Natural killer cell (primary cell): ENCODE data around the gene SC5D. TPM values are rescaled to one million over a fixed set of nuclear protein-coding genes. Genes with fewer than 3 reads are reported as not detected.

Experiments
- ATAC-seq, 3 donors: fragments of 150-1000 bp in 2 of 3; fragments of 200-7000 bp in 1 of 3; cut with Tn5 transposase; 1 replicate in 1 of 3; 2 replicates in 2 of 3; pipeline ENCODE4 v1.10.0; 2021; ENCODE audit warnings: mild to moderate bottlenecking in 2 of 3, moderate library complexity in 2 of 3
- DNase-seq, 2 donors: peaks; one replicate each; pipeline versions ENCODE4 v3.0.0 to v3.0.0-alpha.2; 2013 to 2021; ENCODE audit warnings: mixed read lengths in 1 of 2
- H3K27ac ChIP-seq: one replicate; pipeline ENCODE4 v1.5.1; 2013; ENCODE audit warnings: mild to moderate bottlenecking, low read length
- H3K27me3 ChIP-seq: one replicate; pipeline ENCODE4 v1.6.1; 2013; ENCODE audit warnings: low read length; ENCODE audit not compliant: control insufficient read depth, insufficient read depth
- H3K36me3 ChIP-seq: one replicate; pipeline ENCODE4 v1.6.1; 2013; ENCODE audit warnings: low read length; ENCODE audit not compliant: control insufficient read depth, insufficient read depth
- H3K4me1 ChIP-seq: one replicate; pipeline ENCODE4 v1.6.1; 2013; ENCODE audit warnings: low read length; ENCODE audit not compliant: control insufficient read depth, insufficient read depth
- H3K4me3 ChIP-seq: one replicate; pipeline ENCODE4 v1.5.1; 2013; ENCODE audit warnings: low read length
- H3K9me3 ChIP-seq: one replicate; pipeline ENCODE4 v1.6.1; 2013; ENCODE audit warnings: low read length; ENCODE audit not compliant: control insufficient read depth, insufficient read depth
- H3K27ac Mint-ChIP-seq, 2 donors: one replicate each; pipeline ENCODE4 v1.8.0; 2022; ENCODE audit warnings: mild to moderate bottlenecking in 2 of 2, mixed read lengths in 2 of 2, moderate library complexity in 1 of 2
- H3K27me3 Mint-ChIP-seq, 2 donors: one replicate each; pipeline ENCODE4 v1.8.0; 2022; ENCODE audit warnings: low read depth in 2 of 2, mixed read lengths in 2 of 2
- H3K36me3 Mint-ChIP-seq: one replicate; pipeline ENCODE4 v1.8.0; 2022; ENCODE audit warnings: mixed read lengths
- H3K4me1 Mint-ChIP-seq, 2 donors: one replicate each; pipeline ENCODE4 v1.8.0; 2022; ENCODE audit warnings: mixed read lengths in 2 of 2
- H3K4me3 Mint-ChIP-seq: one replicate; pipeline ENCODE4 v1.8.0; 2022; ENCODE audit warnings: mild to moderate bottlenecking, moderate library complexity, mixed read lengths
- H3K9me3 Mint-ChIP-seq, 2 donors: one replicate each; pipeline ENCODE4 v1.8.0; 2022; ENCODE audit warnings: mixed read lengths in 2 of 2
- WGBS: methylation state at CpG from one replicate; pipeline ENCODE4 v1.1.7; 2013; ENCODE audit warnings: missing lambda C conversion rate; ENCODE audit not compliant: insufficient coverage; 5-methylcytosine and 5-hydroxymethylcytosine counted together
- intact Hi-C: fragments of 100-400 bp; cut with micrococcal nuclease; formaldehyde crosslinking; loops from one replicate; pipeline ENCODE4 v1.14.2; 2022
- total RNA-seq, 4 donors: library from RNA; stranded (reverse); fragments of 120-200 nt in 1 of 4; gene quantifications; one replicate each; pipeline versions ENCODE4 v1.2.3 to v1.2.4, GENCODE V29; 2013 to 2022
- TF ChIP-seq, protein P1 (sequence below): fragments of 200-600 bp; IDR thresholded peaks from one replicate; pipeline ENCODE4 v1.8.0; 2022; ENCODE audit warnings: antibody characterized with exemption

The SC5D gene
- total RNA-seq, 3 donors from 2014 or later (not counting 1 experiment from before 2014, with no cell fraction given) = 17.2 to 18.6 (median 17.2) TPM

GRCh38 chr11:121246769-121247035 is 45.9 kb upstream of the SC5D start:
- H3K36me3 Mint-ChIP-seq = no peaks in the 10 kb centered on the region
- no peak overlapping the region for H3K27ac ChIP-seq
- H3K27ac Mint-ChIP-seq = no peak overlapping the region
- peaks cover 0 to 4% of the 10 kb centered on the region in 2 donors for H3K4me1 Mint-ChIP-seq
- H3K4me3 Mint-ChIP-seq = no peak overlapping the region
- TF ChIP-seq, protein P1, sequence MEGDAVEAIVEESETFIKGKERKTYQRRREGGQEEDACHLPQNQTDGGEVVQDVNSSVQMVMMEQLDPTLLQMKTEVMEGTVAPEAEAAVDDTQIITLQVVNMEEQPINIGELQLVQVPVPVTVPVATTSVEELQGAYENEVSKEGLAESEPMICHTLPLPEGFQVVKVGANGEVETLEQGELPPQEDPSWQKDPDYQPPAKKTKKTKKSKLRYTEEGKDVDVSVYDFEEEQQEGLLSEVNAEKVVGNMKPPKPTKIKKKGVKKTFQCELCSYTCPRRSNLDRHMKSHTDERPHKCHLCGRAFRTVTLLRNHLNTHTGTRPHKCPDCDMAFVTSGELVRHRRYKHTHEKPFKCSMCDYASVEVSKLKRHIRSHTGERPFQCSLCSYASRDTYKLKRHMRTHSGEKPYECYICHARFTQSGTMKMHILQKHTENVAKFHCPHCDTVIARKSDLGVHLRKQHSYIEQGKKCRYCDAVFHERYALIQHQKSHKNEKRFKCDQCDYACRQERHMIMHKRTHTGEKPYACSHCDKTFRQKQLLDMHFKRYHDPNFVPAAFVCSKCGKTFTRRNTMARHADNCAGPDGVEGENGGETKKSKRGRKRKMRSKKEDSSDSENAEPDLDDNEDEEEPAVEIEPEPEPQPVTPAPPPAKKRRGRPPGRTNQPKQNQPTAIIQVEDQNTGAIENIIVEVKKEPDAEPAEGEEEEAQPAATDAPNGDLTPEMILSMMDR = no peak
- H3K9me3 Mint-ChIP-seq = no peaks in the 10 kb centered on the region
- DNase-seq (no peak), ATAC-seq (peak in 1 of 3 donors; percentile 12)
- no peaks in the 10 kb centered on the region for H3K9me3 ChIP-seq
- WGBS = 85% methylated on average over 3 of the region's 3 CpGs
- intact Hi-C loops = no loop called here
- H3K27me3 ChIP-seq = no peaks in the 10 kb centered on the region
- peaks cover 9 to 20% of the 10 kb centered on the region in 2 donors for H3K27me3 Mint-ChIP-seq
- no peaks in the 10 kb centered on the region for H3K36me3 ChIP-seq
- no peaks in the 10 kb centered on the region for H3K4me1 ChIP-seq
- H3K4me3 ChIP-seq = no peak overlapping the region

- no peaks in the 10 kb centered on the region for H3K4me1 ChIP-seq
- no peak overlapping the region for H3K27ac ChIP-seq
- H3K27me3 ChIP-seq = no peaks in the 10 kb centered on the region
- H3K9me3 ChIP-seq = no peaks in the 10 kb centered on the region
- Mint-ChIP-seq H3K4me3 (no peak overlapping the region), H3K9me3 (no peaks in the 10 kb centered on the region), H3K27ac (no peak overlapping the region), H3K4me1 (peaks cover 0 to 4% of the 10 kb centered on the region in 2 donors), H3K27me3 (peaks cover 9 to 14% of the 10 kb centered on the region in 2 donors), H3K36me3 (no peaks in the 10 kb centered on the region)
- ATAC-seq (no peak), DNase-seq (no peak)
- TF ChIP-seq, protein P1 = no peak
- intact Hi-C loops = no loop called here
- WGBS = 95% methylated on average over 4 of the region's 4 CpGs
- no peak overlapping the region for H3K4me3 ChIP-seq
- H3K36me3 ChIP-seq = no peaks in the 10 kb centered on the region
Observed at GRCh38 chr11:121248496-121248895, 44.1 kb upstream of the SC5D start.

DNA sequence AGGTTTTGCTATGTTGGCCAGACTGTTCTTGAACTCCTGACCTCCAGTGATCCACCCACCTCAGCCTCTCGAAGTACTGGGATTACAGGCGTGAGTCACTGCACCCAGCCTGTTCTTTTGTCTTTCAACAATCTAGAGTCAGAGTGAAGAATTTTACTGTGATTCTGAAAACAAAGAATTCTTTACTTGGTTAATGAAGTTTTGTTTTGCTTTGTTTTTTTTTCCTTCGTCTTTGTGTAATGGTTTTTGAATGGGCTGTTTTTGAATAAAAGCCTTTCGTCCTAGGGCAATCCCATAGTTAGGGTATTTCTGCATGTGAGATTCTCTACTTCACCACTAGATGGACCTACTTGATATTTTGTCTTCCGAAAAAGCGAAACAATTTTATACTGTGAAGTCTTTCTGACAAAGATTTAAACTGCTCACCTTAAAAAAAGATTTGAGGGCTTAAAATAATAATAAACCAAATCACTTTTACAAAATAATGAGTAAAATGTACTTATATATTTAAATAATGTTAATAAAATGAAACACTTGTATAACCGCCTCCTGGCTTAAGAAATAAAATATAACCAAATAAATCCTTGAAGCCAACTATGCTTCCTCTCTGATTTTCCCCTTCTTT is 43.4 kb upstream of the SC5D start:
- Mint-ChIP-seq H3K9me3 (no peaks in the 10 kb centered on the region), H3K27me3 (peaks cover 9 to 17% of the 10 kb centered on the region in 2 donors), H3K36me3 (no peaks in the 10 kb centered on the region), H3K4me3 (no peak overlapping the region), H3K27ac (no peak overlapping the region), H3K4me1 (peaks cover 0 to 4% of the 10 kb centered on the region in 2 donors)
- WGBS = 68% methylated on average over 3 of the region's 7 CpGs
- H3K4me1 ChIP-seq = no peaks in the 10 kb centered on the region
- TF ChIP-seq, protein P1 = peak; percentile 78
- no peaks in the 10 kb centered on the region for H3K9me3 ChIP-seq
- DNase-seq = peak in 1 of 2 donors; percentile 64
- ATAC-seq = peak; percentile 68 to 76 (median 73)
- no peak overlapping the region for H3K4me3 ChIP-seq
- intact Hi-C loops = loop anchor here (1.0 kb wide), 1 partner anchor 342 kb away; no protein-coding TSS in a partner anchor
- H3K36me3 ChIP-seq = no peaks in the 10 kb centered on the region
- H3K27me3 ChIP-seq = no peaks in the 10 kb centered on the region
- no peak overlapping the region for H3K27ac ChIP-seq

GRCh38 chr11:121250843-121251242 is 41.7 kb upstream of the SC5D start:
- H3K4me3 Mint-ChIP-seq = no peak overlapping the region
- no peaks in the 10 kb centered on the region for H3K4me1 ChIP-seq
- intact Hi-C loops = no loop called here
- no peak overlapping the region for H3K27ac ChIP-seq
- H3K4me3 ChIP-seq = no peak overlapping the region
- H3K9me3 Mint-ChIP-seq = no peaks in the 10 kb centered on the region
- ATAC-seq (no peak), DNase-seq (no peak)
- H3K36me3 ChIP-seq = no peaks in the 10 kb centered on the region
- TF ChIP-seq, protein P1 = no peak
- peaks cover 9 to 18% of the 10 kb centered on the region in 2 donors for H3K27me3 Mint-ChIP-seq
- H3K9me3 ChIP-seq = no peaks in the 10 kb centered on the region
- H3K27me3 ChIP-seq = no peaks in the 10 kb centered on the region
- peaks cover 0 to 4% of the 10 kb centered on the region in 2 donors for H3K4me1 Mint-ChIP-seq
- H3K27ac Mint-ChIP-seq = no peak overlapping the region
- H3K36me3 Mint-ChIP-seq = no peaks in the 10 kb centered on the region
- 94% methylated on average over 3 of the region's 4 CpGs for WGBS
